HL-60/S4 treated with retinoic acid at 250 ng/mL for 4 days and 3 days (cell line): ENCODE data around the gene CX3CL1.

Experiments used
- in situ Hi-C: fragments of 300-500 bp; cut with MboI; formaldehyde crosslinking; loops from 2 replicates; pipeline ENCODE4 v1.7.0; 2022; ENCODE audit warnings: low sequenced_read_pairs

The CX3CL1 gene

GRCh38 chr16:57430955-57431354 lies 58.7 kb downstream of the CX3CL1 start:
- in situ Hi-C loops, result no loop called here

- in situ Hi-C loops, result no loop called here
Measured at GRCh38 chr16:57432505-57432904, 60.2 kb downstream of the CX3CL1 start.

- in situ Hi-C loops, result no loop called here
Measured at GRCh38 chr16:57432989-57433388, 60.7 kb downstream of the CX3CL1 start.

GRCh38 chr16:57434003-57434402 lies 61.7 kb downstream of the CX3CL1 start:
- in situ Hi-C loops, result no loop called here
